ENCODE data around the gene NF2. TPM values are rescaled to one million over a fixed set of nuclear protein-coding genes. Genes with fewer than 3 reads are reported as not detected.

NF2 gene
- total RNA-seq, 1 experiment from 2014 or later, result 199 TPM

Other genes starting within 250 kb of the NF2 start
- 70.2 and 102 TPM in 2 replicates for gene AP1B1, start 215.1 kb upstream of the NF2 start, total RNA-seq (2014; rRNA removed; shearing (Covaris generic); ENCODE audit: low replicate concordance)
- gene RFPL1, start 165.1 kb upstream of the NF2 start, total RNA-seq (2014; rRNA removed; shearing (Covaris generic); ENCODE audit: low replicate concordance), result not detected in 2 replicates
- gene NEFH, start 123.4 kb upstream of the NF2 start, total RNA-seq (2014; rRNA removed; shearing (Covaris generic); ENCODE audit: low replicate concordance), result not detected in 2 replicates
- 75.3 and 88.4 TPM in 2 replicates for gene THOC5, start 49.9 kb upstream of the NF2 start, total RNA-seq (2014; rRNA removed; shearing (Covaris generic); ENCODE audit: low replicate concordance)
- gene NIPSNAP1, start 22.5 kb upstream of the NF2 start, total RNA-seq (2014; rRNA removed; shearing (Covaris generic); ENCODE audit: low replicate concordance), result 326 and 344 TPM in 2 replicates
- gene CABP7, start 116.4 kb downstream of the NF2 start, total RNA-seq (2014; rRNA removed; shearing (Covaris generic); ENCODE audit: low replicate concordance), result not detected in 2 replicates
- gene ZMAT5, start 163.4 kb downstream of the NF2 start, total RNA-seq (2014; rRNA removed; shearing (Covaris generic); ENCODE audit: low replicate concordance), result 31.4 and 78.5 TPM in 2 replicates
- gene UQCR10, start 163.7 kb downstream of the NF2 start, total RNA-seq (2014; rRNA removed; shearing (Covaris generic); ENCODE audit: low replicate concordance), result 110 and 135 TPM in 2 replicates
- gene ASCC2, start 234.6 kb downstream of the NF2 start, total RNA-seq (2014; rRNA removed; shearing (Covaris generic); ENCODE audit: low replicate concordance), result 20.9 and 23.7 TPM in 2 replicates

Data from Caki2 (cell line).